ENCODE data around the gene ARL13B. TPM values are rescaled to one million over a fixed set of nuclear protein-coding genes. Genes with fewer than 3 reads are reported as not detected.
A peak's percentile ranks its signal among the peaks of the same experiment; 100 is the strongest.
"Not testable (repeated sequence)": the region's sequence is repeated elsewhere in the genome, so short reads cannot be mapped to it uniquely, and the experiment has no call there.

The ARL13B gene
- total RNA-seq, 1 donor from 2014 or later = 12.1 TPM

- no peaks in the 10 kb centered on the region for H3K36me3 Mint-ChIP-seq (ENCODE audit: unreplicated experiment)
- peaks cover 2% of the 10 kb centered on the region for H3K4me1 Mint-ChIP-seq (ENCODE audit: low read depth, unreplicated experiment)
- no peak for DNase-seq
- TF ChIP-seq CTCF (IDR thresholded peaks at IDR 0.05; ENCODE audit: partially characterized antibody, unreplicated experiment) = no peak
- H3K27me3 Mint-ChIP-seq (ENCODE audit: unreplicated experiment) = no peaks in the 10 kb centered on the region
- no peak overlapping the region for H3K27ac Mint-ChIP-seq (ENCODE audit: unreplicated experiment)
- H3K9me3 Mint-ChIP-seq (ENCODE audit: unreplicated experiment) = peaks cover 2% of the 10 kb centered on the region
- H3K4me3 Mint-ChIP-seq (ENCODE audit: unreplicated experiment) = no peak overlapping the region
Observed at GRCh38 chr3:94024385-94024784, 44.4 kb downstream of the ARL13B start.

- Mint-ChIP-seq H3K36me3 (ENCODE audit: unreplicated experiment) (no peaks in the 10 kb centered on the region), H3K4me1 (ENCODE audit: low read depth, unreplicated experiment) (no peaks in the 10 kb centered on the region), H3K27ac (ENCODE audit: unreplicated experiment) (no peak overlapping the region), H3K4me3 (ENCODE audit: unreplicated experiment) (no peak overlapping the region), H3K9me3 (ENCODE audit: unreplicated experiment) (no peaks in the 10 kb centered on the region), H3K27me3 (ENCODE audit: unreplicated experiment) (no peaks in the 10 kb centered on the region)
- no peak for TF ChIP-seq CTCF (IDR thresholded peaks at IDR 0.05; ENCODE audit: partially characterized antibody, unreplicated experiment)
- DNase-seq = no peak
Observed at GRCh38 chr3:94026623-94027022, 46.7 kb downstream of the ARL13B start.

- H3K27me3 Mint-ChIP-seq (ENCODE audit: unreplicated experiment) = no peaks in the 10 kb centered on the region
- H3K4me1 Mint-ChIP-seq (ENCODE audit: low read depth, unreplicated experiment) = no peaks in the 10 kb centered on the region
- no peak for DNase-seq
- H3K9me3 Mint-ChIP-seq (ENCODE audit: unreplicated experiment) = no peaks in the 10 kb centered on the region
- no peaks in the 10 kb centered on the region for H3K36me3 Mint-ChIP-seq (ENCODE audit: unreplicated experiment)
- no peak within 1 kb of the TSS for H3K27ac Mint-ChIP-seq (ENCODE audit: unreplicated experiment)
- H3K4me3 Mint-ChIP-seq (ENCODE audit: unreplicated experiment) = no peak within 1 kb of the TSS
- TF ChIP-seq CTCF (IDR thresholded peaks at IDR 0.05; ENCODE audit: partially characterized antibody, unreplicated experiment) = no peak
Observed at GRCh38 chr3:94028093-94028837, 48.3 kb downstream of the ARL13B start, which contains the start of gene STX19. Gene STX19 (minus strand): TSS chr3:94028597. CDS start chr3:94015269, 13,328 bp downstream.

GRCh38 chr3:94036909-94037507, 57.1 kb downstream of the ARL13B start:
- H3K4me3 Mint-ChIP-seq (ENCODE audit: unreplicated experiment) = no peak overlapping the region
- no peaks in the 10 kb centered on the region for H3K4me1 Mint-ChIP-seq (ENCODE audit: low read depth, unreplicated experiment)
- TF ChIP-seq CTCF (IDR thresholded peaks at IDR 0.05; ENCODE audit: partially characterized antibody, unreplicated experiment) = peak; percentile 70
- no peak for DNase-seq
- no peak overlapping the region for H3K27ac Mint-ChIP-seq (ENCODE audit: unreplicated experiment)
- no peaks in the 10 kb centered on the region for H3K9me3 Mint-ChIP-seq (ENCODE audit: unreplicated experiment)
- H3K36me3 Mint-ChIP-seq (ENCODE audit: unreplicated experiment) = no peaks in the 10 kb centered on the region
- no peaks in the 10 kb centered on the region for H3K27me3 Mint-ChIP-seq (ENCODE audit: unreplicated experiment)

- H3K9me3 Mint-ChIP-seq (ENCODE audit: unreplicated experiment) = peaks cover 10% of the 10 kb centered on the region
- H3K27me3 Mint-ChIP-seq (ENCODE audit: unreplicated experiment) = peaks cover 5% of the 10 kb centered on the region
- H3K4me1 Mint-ChIP-seq (ENCODE audit: low read depth, unreplicated experiment) = no peaks in the 10 kb centered on the region
- no peak overlapping the region for H3K4me3 Mint-ChIP-seq (ENCODE audit: unreplicated experiment)
- no peak overlapping the region for H3K27ac Mint-ChIP-seq (ENCODE audit: unreplicated experiment)
- TF ChIP-seq CTCF (IDR thresholded peaks at IDR 0.05; ENCODE audit: partially characterized antibody, unreplicated experiment) = no peak
- H3K36me3 Mint-ChIP-seq (ENCODE audit: unreplicated experiment) = peaks cover 14% of the 10 kb centered on the region
- DNase-seq = no peak
Observed at GRCh38 chr3:94043285-94043684, 63.3 kb downstream of the ARL13B start.

- H3K27ac Mint-ChIP-seq (ENCODE audit: unreplicated experiment) = not testable (repeated sequence)
- H3K9me3 Mint-ChIP-seq (ENCODE audit: unreplicated experiment) = peaks cover 10% of the 10 kb centered on the region
Observed at GRCh38 chr3:94044100-94044936, 64.4 kb downstream of the ARL13B start.

More at GRCh38 chr3:94044100-94044936, 64.4 kb downstream of the ARL13B start:
- H3K4me3 Mint-ChIP-seq (ENCODE audit: unreplicated experiment); H3K4me1 Mint-ChIP-seq (ENCODE audit: low read depth, unreplicated experiment); H3K27me3 Mint-ChIP-seq (ENCODE audit: unreplicated experiment); DNase-seq: not testable (repeated sequence)
- peaks cover 14% of the 10 kb centered on the region for H3K36me3 Mint-ChIP-seq (ENCODE audit: unreplicated experiment)
